SK-N-SH (cell line): ENCODE measurements around the gene SYNE2. TPM values are rescaled to one million over a fixed set of nuclear protein-coding genes. Genes with fewer than 3 reads are reported as not detected.

ENCODE experiments used
- CTCF ChIA-PET: fragments of 300-600, 350-600 bp; formaldehyde crosslinking; extraction: SDS; loops from one replicate; lab custom pipeline; 2021; lab: Yijun Ruan, JAX
- POLR2A ChIA-PET: fragments of 350-600 bp; sonication (Branson Sonifier 250); formaldehyde crosslinking; extraction: SDS; loops from one replicate; lab custom pipeline; 2020; ENCODE audit warnings: antibody characterized with exemption, inconsistent platforms; lab: Yijun Ruan, JAX
- DNase-seq: peaks from one replicate; pipeline ENCODE4 v3.0.0; 2012
- H2AFZ ChIP-seq: fragments of 200-600 bp; sonication (generic); 2 replicates; pipeline ENCODE4 v1.8.1; 2016; ENCODE audit warnings: antibody characterized with exemption, mild to moderate bottlenecking, low read depth
- H3F3A ChIP-seq: fragments of 200-600 bp; sonication (generic); replicated peaks from 2 replicates; pipeline ENCODE3; 2016; ENCODE audit warnings: antibody characterized with exemption, mild to moderate bottlenecking; ENCODE audit not compliant: insufficient read depth
- H3K27ac ChIP-seq, 2 experiments: fragments of 200-500 bp in 1 of 2; fragments of 200-600 bp in 1 of 2; sonication (Bioruptor generic) in 1 of 2; sonication (generic), shearing (Covaris generic) in 1 of 2; 2 replicates each; pipeline versions ENCODE4 v1.5.1 to v1.6.1; 2014 to 2016; ENCODE audit warnings: low read depth in 2 of 2, inconsistent platforms in 1 of 2, low read length in 1 of 2, mild to moderate bottlenecking in 1 of 2, mixed read lengths in 1 of 2
- H3K27me3 ChIP-seq: fragments of 200-600 bp; sonication (generic), shearing (Covaris generic); 2 replicates; pipeline ENCODE4 v1.6.1; 2016; ENCODE audit warnings: mixed run types; ENCODE audit not compliant: insufficient read depth
- H3K36me3 ChIP-seq, 2 experiments: fragments of 200-500 bp in 1 of 2; fragments of 200-600 bp in 1 of 2; sonication (Bioruptor generic) in 1 of 2; sonication (generic) in 1 of 2; replicated peaks in 1 of 2; 2 replicates each; pipeline versions ENCODE3 to v1.5.1; 2014 to 2016; ENCODE audit warnings: low read length in 1 of 2, mild to moderate bottlenecking in 1 of 2; ENCODE audit not compliant: insufficient read depth in 2 of 2, control insufficient read depth in 1 of 2
- H3K4me1 ChIP-seq, 2 experiments: fragments of 200-500 bp in 1 of 2; fragments of 200-600 bp in 1 of 2; sonication (Bioruptor generic) in 1 of 2; sonication (generic), shearing (Covaris generic) in 1 of 2; 2 replicates each; pipeline versions ENCODE4 v1.5.1 to v1.6.1; 2014 to 2016; ENCODE audit warnings: low read depth in 1 of 2, low read length in 1 of 2, mixed run types in 1 of 2; ENCODE audit not compliant: insufficient read depth in 2 of 2, control insufficient read depth in 1 of 2
- H3K4me2 ChIP-seq: fragments of 200-600 bp; sonication (generic), shearing (Covaris generic); 2 replicates; pipeline ENCODE4 v1.6.1; 2017; ENCODE audit warnings: mixed run types
- H3K4me3 ChIP-seq, 2 experiments: fragments of 200-500 bp in 1 of 2; fragments of 200-600 bp in 1 of 2; sonication (Bioruptor generic) in 1 of 2; sonication (generic), shearing (Covaris generic) in 1 of 2; 2 replicates each; pipeline versions ENCODE4 v1.5.1 to v1.8.1; 2014 to 2016; ENCODE audit warnings: low read depth in 2 of 2, inconsistent platforms in 1 of 2, low read length in 1 of 2, mild to moderate bottlenecking in 1 of 2, mixed read lengths in 1 of 2, moderate library complexity in 1 of 2
- H3K79me2 ChIP-seq: fragments of 200-600 bp; sonication (generic); 2 replicates; pipeline ENCODE4 v1.8.1; 2017; ENCODE audit warnings: mild to moderate bottlenecking; ENCODE audit not compliant: insufficient read depth
- H3K9ac ChIP-seq: fragments of 200-600 bp; sonication (generic); 2 replicates; pipeline ENCODE4 v1.6.1; 2017; ENCODE audit warnings: mixed run types
- H3K9me2 ChIP-seq: fragments of 200-600 bp; sonication (generic); 2 replicates; pipeline ENCODE4 v1.6.1; 2017; ENCODE audit warnings: mixed run types
- H3K9me3 ChIP-seq: fragments of 200-600 bp; sonication (generic); 2 replicates; pipeline ENCODE4 v1.6.1; 2017; ENCODE audit warnings: mixed run types, mild to moderate bottlenecking, moderate library complexity
- H4K20me1 ChIP-seq: fragments of 200-600 bp; sonication (generic); 2 replicates; pipeline ENCODE4 v1.6.1; 2017; ENCODE audit warnings: mild to moderate bottlenecking, mixed run types; ENCODE audit not compliant: insufficient read depth
- EZH2phosphoT487 ChIP-seq: fragments of 200-600 bp; sonication (generic); IDR thresholded peaks from 2 replicates; pipeline ENCODE4 v1.6.1; 2017; ENCODE audit warnings: low read depth, mixed run types, mild to moderate bottlenecking, antibody characterized with exemption, moderate library complexity, borderline replicate concordance
- FOSL2 ChIP-seq: IDR thresholded peaks from 2 replicates; pipeline ENCODE4 v1.4.0; 2012; ENCODE audit warnings: low read depth, mild to moderate bottlenecking, moderate library complexity, borderline replicate concordance
- FOXJ3 ChIP-seq: sonication (generic); formaldehyde crosslinking; IDR thresholded peaks from 2 replicates; pipeline ENCODE4 v1.5.1; 2020; ENCODE audit warnings: mild to moderate bottlenecking, missing genetic modification reagents
- FOXM1 ChIP-seq: IDR thresholded peaks from 2 replicates; pipeline ENCODE4 v1.4.0; 2012; ENCODE audit warnings: low read depth, mild to moderate bottlenecking
- GABPA ChIP-seq: IDR thresholded peaks from 2 replicates; pipeline ENCODE4 v1.4.0; 2012; ENCODE audit warnings: low read depth, mild to moderate bottlenecking
- JUND ChIP-seq: IDR thresholded peaks from 2 replicates; pipeline ENCODE4 v1.4.0; 2012
- MEF2A ChIP-seq: IDR thresholded peaks from 2 replicates; pipeline ENCODE4 v1.4.0; 2012; ENCODE audit warnings: low read depth, borderline replicate concordance
- RFX5 ChIP-seq: IDR thresholded peaks from 2 replicates; pipeline ENCODE4 v1.6.1; 2012; ENCODE audit warnings: mild to moderate bottlenecking, improper control_type of control experiment, low read length
- RXRA ChIP-seq: IDR thresholded peaks from 2 replicates; pipeline ENCODE4 v1.4.0; 2012; ENCODE audit warnings: low read depth, mild to moderate bottlenecking, borderline replicate concordance
- SIN3A ChIP-seq: IDR thresholded peaks from 2 replicates; pipeline ENCODE4 v1.6.1; 2012; ENCODE audit warnings: low read depth, mild to moderate bottlenecking, low read length, moderate library complexity, borderline replicate concordance
- SMC3 ChIP-seq: IDR thresholded peaks from 2 replicates; pipeline ENCODE4 v1.6.1; 2012; ENCODE audit warnings: low read depth, low read length, improper control_type of control experiment
- TEAD4 ChIP-seq: IDR thresholded peaks from 2 replicates; pipeline ENCODE4 v1.4.0; 2012; ENCODE audit warnings: mild to moderate bottlenecking, borderline replicate concordance; ENCODE audit not compliant: insufficient read depth
- WGBS: methylation state at CpG from one replicate; pipeline ENCODE4 v1.1.6; 2017; ENCODE audit warnings: low lambda C conversion rate; 5-methylcytosine and 5-hydroxymethylcytosine counted together
- polyA plus RNA-seq, 3 experiments: library from polyadenylated mRNA; depleted of rRNA; stranded (reverse); fragments of >200 nt; gene quantifications; 2 replicates each; pipeline ENCODE4 v1.2.3, GENCODE V29; 2012
- TF ChIP-seq, protein P1 (sequence below): IDR thresholded peaks from 2 replicates; pipeline ENCODE4; 2012
- TF ChIP-seq, protein P2 (sequence below): IDR thresholded peaks from 2 replicates; pipeline ENCODE4 v1.4.0; 2012; ENCODE audit warnings: low read depth, borderline replicate concordance
- TF ChIP-seq, protein P3 (sequence below): IDR thresholded peaks from 2 replicates; pipeline ENCODE4 v1.4.0; 2012; ENCODE audit warnings: low read depth, borderline replicate concordance
- TF ChIP-seq, protein P4 (sequence below): IDR thresholded peaks from 2 replicates; pipeline ENCODE4 v1.6.1; 2012; ENCODE audit warnings: mild to moderate bottlenecking, low read depth, low read length, moderate library complexity

The SYNE2 gene
- polyA plus RNA-seq, 1 of the 3 experiments (the other 2 are of a cell fraction), result 7.1 TPM

DNA sequence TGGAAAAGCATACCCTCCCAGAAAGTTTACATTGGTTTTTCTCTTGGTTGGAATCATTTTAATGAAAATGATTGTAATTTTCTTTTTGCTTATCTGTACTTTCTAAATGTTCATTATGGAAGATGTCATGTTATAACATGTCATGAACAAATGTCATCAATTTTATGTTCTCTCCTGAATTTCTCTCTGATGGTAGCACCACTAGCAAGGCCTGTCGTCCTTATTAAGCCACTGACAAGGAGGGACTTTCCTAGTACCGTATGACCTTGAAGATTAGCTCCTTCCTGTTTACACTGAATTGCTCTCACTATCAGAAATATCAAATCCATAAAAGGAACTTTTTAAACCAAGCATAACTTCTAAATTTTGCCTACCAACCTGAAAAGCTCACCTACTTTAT lies 342.4 kb downstream of the SYNE2 start:
- H4K20me1 ChIP-seq, result no peaks in the 10 kb centered on the region
- H3K4me3 ChIP-seq, result no peak overlapping the region
- WGBS, result 84% methylated on average over 2 of the region's 2 CpGs
- no peaks in the 10 kb centered on the region for H3F3A ChIP-seq
- no peak for DNase-seq
- no peak overlapping the region for H2AFZ ChIP-seq
- ChIA-PET POLR2A (no interaction called here), CTCF (interaction anchor here (1.5 kb wide), 3 partner anchors 99 to 395 kb away, joined by 3 to 4 read pairs (median 3); partner anchors contain the start of gene ESR2)
- H3K79me2 ChIP-seq, result no peaks in the 10 kb centered on the region
- H3K27me3 ChIP-seq, result no peaks in the 10 kb centered on the region
- H3K27ac ChIP-seq, result no peak overlapping the region
- no peaks in the 10 kb centered on the region for H3K9me2 ChIP-seq
- H3K4me1 ChIP-seq, result peaks cover 6 to 14% of the 10 kb centered on the region in 2 experiments; a peak in 3 of 4 replicates
- TF ChIP-seq RFX5 (no peak), JUND (no peak), TEAD4 (no peak), MEF2A (no peak), RXRA (no peak), EZH2phosphoT487 (no peak), FOXJ3 (CRISPR knock-in tag) (no peak), SIN3A (no peak), FOXM1 (no peak), FOSL2 (no peak), SMC3 (no peak), GABPA (no peak)
- TF ChIP-seq, protein P1, sequence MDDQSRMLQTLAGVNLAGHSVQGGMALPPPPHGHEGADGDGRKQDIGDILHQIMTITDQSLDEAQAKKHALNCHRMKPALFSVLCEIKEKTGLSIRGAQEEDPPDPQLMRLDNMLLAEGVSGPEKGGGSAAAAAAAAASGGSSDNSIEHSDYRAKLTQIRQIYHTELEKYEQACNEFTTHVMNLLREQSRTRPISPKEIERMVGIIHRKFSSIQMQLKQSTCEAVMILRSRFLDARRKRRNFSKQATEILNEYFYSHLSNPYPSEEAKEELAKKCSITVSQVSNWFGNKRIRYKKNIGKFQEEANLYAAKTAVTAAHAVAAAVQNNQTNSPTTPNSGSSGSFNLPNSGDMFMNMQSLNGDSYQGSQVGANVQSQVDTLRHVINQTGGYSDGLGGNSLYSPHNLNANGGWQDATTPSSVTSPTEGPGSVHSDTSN, result no peak
- TF ChIP-seq, protein P2, sequence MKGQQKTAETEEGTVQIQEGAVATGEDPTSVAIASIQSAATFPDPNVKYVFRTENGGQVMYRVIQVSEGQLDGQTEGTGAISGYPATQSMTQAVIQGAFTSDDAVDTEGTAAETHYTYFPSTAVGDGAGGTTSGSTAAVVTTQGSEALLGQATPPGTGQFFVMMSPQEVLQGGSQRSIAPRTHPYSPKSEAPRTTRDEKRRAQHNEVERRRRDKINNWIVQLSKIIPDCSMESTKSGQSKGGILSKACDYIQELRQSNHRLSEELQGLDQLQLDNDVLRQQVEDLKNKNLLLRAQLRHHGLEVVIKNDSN, result no peak
- TF ChIP-seq, protein P3, sequence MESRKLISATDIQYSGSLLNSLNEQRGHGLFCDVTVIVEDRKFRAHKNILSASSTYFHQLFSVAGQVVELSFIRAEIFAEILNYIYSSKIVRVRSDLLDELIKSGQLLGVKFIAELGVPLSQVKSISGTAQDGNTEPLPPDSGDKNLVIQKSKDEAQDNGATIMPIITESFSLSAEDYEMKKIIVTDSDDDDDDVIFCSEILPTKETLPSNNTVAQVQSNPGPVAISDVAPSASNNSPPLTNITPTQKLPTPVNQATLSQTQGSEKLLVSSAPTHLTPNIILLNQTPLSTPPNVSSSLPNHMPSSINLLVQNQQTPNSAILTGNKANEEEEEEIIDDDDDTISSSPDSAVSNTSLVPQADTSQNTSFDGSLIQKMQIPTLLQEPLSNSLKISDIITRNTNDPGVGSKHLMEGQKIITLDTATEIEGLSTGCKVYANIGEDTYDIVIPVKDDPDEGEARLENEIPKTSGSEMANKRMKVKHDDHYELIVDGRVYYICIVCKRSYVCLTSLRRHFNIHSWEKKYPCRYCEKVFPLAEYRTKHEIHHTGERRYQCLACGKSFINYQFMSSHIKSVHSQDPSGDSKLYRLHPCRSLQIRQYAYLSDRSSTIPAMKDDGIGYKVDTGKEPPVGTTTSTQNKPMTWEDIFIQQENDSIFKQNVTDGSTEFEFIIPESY, result no peak
- H3K4me2 ChIP-seq, result no peak overlapping the region
- H3K9ac ChIP-seq, result no peak overlapping the region
- H3K9me3 ChIP-seq, result no peaks in the 10 kb centered on the region
- no peaks in the 10 kb centered on the region for H3K36me3 ChIP-seq

DNA sequence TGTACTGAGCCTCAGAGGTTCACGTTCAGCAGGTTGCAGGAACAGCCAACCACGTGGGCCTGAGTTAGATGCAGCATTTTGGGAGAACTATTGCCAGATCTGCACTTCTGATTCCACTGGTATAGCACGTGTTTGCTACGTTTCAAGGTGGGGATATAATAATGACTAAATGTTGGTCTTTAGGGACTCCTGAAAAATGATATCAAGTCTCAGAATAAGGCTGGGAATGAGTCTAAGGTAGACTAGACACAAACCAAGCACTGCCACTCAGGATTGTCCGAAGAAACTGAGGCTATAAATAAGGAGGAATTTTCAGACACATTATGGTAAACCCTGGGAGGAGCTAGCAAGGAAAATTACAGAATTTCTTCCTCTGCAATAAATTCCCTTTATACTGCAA lies 343.3 kb downstream of the SYNE2 start:
- Histone ChIP-seq H3K9me2 (no peaks in the 10 kb centered on the region), H3K9ac (no peak overlapping the region), H3K9me3 (no peaks in the 10 kb centered on the region), H3K36me3 (no peaks in the 10 kb centered on the region), H2AFZ (no peak overlapping the region), H3K79me2 (no peaks in the 10 kb centered on the region), H3K27ac (no peak overlapping the region; a peak in 1 of 4 replicates), H3K27me3 (no peaks in the 10 kb centered on the region), H3K4me2 (no peak overlapping the region), H4K20me1 (no peaks in the 10 kb centered on the region), H3K4me3 (no peak overlapping the region), H3F3A (no peaks in the 10 kb centered on the region), H3K4me1 (peaks cover 6 to 14% of the 10 kb centered on the region in 2 experiments; a peak in 3 of 4 replicates)
- TF ChIP-seq MEF2A (no peak), EZH2phosphoT487 (no peak)
- TF ChIP-seq, protein P4, sequence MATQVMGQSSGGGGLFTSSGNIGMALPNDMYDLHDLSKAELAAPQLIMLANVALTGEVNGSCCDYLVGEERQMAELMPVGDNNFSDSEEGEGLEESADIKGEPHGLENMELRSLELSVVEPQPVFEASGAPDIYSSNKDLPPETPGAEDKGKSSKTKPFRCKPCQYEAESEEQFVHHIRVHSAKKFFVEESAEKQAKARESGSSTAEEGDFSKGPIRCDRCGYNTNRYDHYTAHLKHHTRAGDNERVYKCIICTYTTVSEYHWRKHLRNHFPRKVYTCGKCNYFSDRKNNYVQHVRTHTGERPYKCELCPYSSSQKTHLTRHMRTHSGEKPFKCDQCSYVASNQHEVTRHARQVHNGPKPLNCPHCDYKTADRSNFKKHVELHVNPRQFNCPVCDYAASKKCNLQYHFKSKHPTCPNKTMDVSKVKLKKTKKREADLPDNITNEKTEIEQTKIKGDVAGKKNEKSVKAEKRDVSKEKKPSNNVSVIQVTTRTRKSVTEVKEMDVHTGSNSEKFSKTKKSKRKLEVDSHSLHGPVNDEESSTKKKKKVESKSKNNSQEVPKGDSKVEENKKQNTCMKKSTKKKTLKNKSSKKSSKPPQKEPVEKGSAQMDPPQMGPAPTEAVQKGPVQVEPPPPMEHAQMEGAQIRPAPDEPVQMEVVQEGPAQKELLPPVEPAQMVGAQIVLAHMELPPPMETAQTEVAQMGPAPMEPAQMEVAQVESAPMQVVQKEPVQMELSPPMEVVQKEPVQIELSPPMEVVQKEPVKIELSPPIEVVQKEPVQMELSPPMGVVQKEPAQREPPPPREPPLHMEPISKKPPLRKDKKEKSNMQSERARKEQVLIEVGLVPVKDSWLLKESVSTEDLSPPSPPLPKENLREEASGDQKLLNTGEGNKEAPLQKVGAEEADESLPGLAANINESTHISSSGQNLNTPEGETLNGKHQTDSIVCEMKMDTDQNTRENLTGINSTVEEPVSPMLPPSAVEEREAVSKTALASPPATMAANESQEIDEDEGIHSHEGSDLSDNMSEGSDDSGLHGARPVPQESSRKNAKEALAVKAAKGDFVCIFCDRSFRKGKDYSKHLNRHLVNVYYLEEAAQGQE, result no peak
- 88% methylated on average over 5 of the region's 5 CpGs for WGBS
- POLR2A ChIA-PET, result interaction anchor here (1.3 kb wide), 1 partner anchor 39 kb away, joined by 3 read pairs; no protein-coding TSS in a partner anchor
- CTCF ChIA-PET, result interaction anchor here (1.4 to 1.5 kb wide), 2 partner anchors 38 to 108 kb away, joined by 4 to 5 read pairs; no protein-coding TSS in a partner anchor
- no peak for DNase-seq
